ENCODE data around the gene SLC12A1.

The SLC12A1 gene

GRCh38 chr15:48177383-48177765 lies 28.7 kb upstream of the SLC12A1 start:
- POLR2A ChIA-PET (ENCODE audit: low non-redundant PET): no interaction called here
- DNase-seq (ENCODE audit: low spot score): peak; percentile 13
- TF ChIP-seq CTCF (conservative IDR thresholded peaks at IDR 0.05; ENCODE audit: low read depth): no peak
- H3K27ac ChIP-seq: no peak overlapping the region
- CTCF ChIA-PET: interaction anchor here (0.6 to 0.8 kb wide), 2 partner anchors 27 to 1886 kb away, joined by 3 to 4 read pairs; no protein-coding TSS in a partner anchor

- CTCF ChIA-PET: interaction anchor here (0.5 to 0.6 kb wide), 3 partner anchors 203 to 1886 kb away, joined by 3 read pairs; no protein-coding TSS in a partner anchor
- POLR2A ChIA-PET (ENCODE audit: low non-redundant PET): no interaction called here
- H3K27ac ChIP-seq: no peak within 1 kb of the TSS
- peak; percentile 57 for DNase-seq (ENCODE audit: low spot score)
- TF ChIP-seq CTCF (conservative IDR thresholded peaks at IDR 0.05; ENCODE audit: low read depth): no peak
These were observed 28.1 kb upstream of the SLC12A1 start, which contains the start of gene MYEF2 for GRCh38 chr15:48177766-48178647. Gene MYEF2 (minus strand): TSS chr15:48178295. CDS start chr15:48178237, 58 bp downstream.

- no peak for DNase-seq (ENCODE audit: low spot score)
- TF ChIP-seq CTCF (conservative IDR thresholded peaks at IDR 0.05; ENCODE audit: low read depth): no peak
- ChIA-PET POLR2A (ENCODE audit: low non-redundant PET) (no interaction called here), CTCF (interaction anchor here (0.5 kb wide), 1 partner anchor 963 kb away, joined by 3 read pairs; no protein-coding TSS in a partner anchor)
- no peak overlapping the region for H3K27ac ChIP-seq
These were observed 27.5 kb upstream of the SLC12A1 start for GRCh38 chr15:48178648-48178931.

- no peak overlapping the region for H3K27ac ChIP-seq
- ChIA-PET POLR2A (ENCODE audit: low non-redundant PET) (no interaction called here), CTCF (no interaction called here)
- no peak for TF ChIP-seq CTCF (conservative IDR thresholded peaks at IDR 0.05; ENCODE audit: low read depth)
- no peak for DNase-seq (ENCODE audit: low spot score)
These were observed 23.4 kb upstream of the SLC12A1 start for GRCh38 chr15:48182749-48183148.

GRCh38 chr15:48185529-48185928 lies 20.6 kb upstream of the SLC12A1 start:
- no peak for DNase-seq (ENCODE audit: low spot score)
- no peak for TF ChIP-seq CTCF (conservative IDR thresholded peaks at IDR 0.05; ENCODE audit: low read depth)
- CTCF ChIA-PET: interaction anchor here (0.6 to 0.7 kb wide), 2 partner anchors 36 to 173 kb away, joined by 3 read pairs; no protein-coding TSS in a partner anchor
- POLR2A ChIA-PET (ENCODE audit: low non-redundant PET): no interaction called here
- H3K27ac ChIP-seq: no peak overlapping the region

GRCh38 chr15:48186271-48186670 lies 19.8 kb upstream of the SLC12A1 start:
- DNase-seq (ENCODE audit: low spot score): no peak
- TF ChIP-seq CTCF (conservative IDR thresholded peaks at IDR 0.05; ENCODE audit: low read depth): no peak
- ChIA-PET POLR2A (ENCODE audit: low non-redundant PET) (no interaction called here), CTCF (interaction anchor here (0.7 kb wide), 1 partner anchor 37 kb away, joined by 3 read pairs; no protein-coding TSS in a partner anchor)
- H3K27ac ChIP-seq: no peak overlapping the region
